ACC112 (cell line): Measurements from ENCODE around the gene LIN37.
"Not testable (repeated sequence)": the region's sequence is repeated elsewhere in the genome, so short reads cannot be mapped to it uniquely, and the experiment has no call there.

ENCODE experiments used
- H2AFZ ChIP-seq: fragments of 200-600 bp; sonication (generic); one replicate; pipeline ENCODE4 v1.6.0; 2017; ENCODE audit warnings: antibody characterized with exemption, low read length; ENCODE audit not compliant: unreplicated experiment
- H3K27ac ChIP-seq: fragments of 200-600 bp; sonication (generic); 2 replicates; pipeline ENCODE4 v1.5.1; 2014; ENCODE audit warnings: low read depth, mild to moderate bottlenecking, antibody characterized with exemption, low read length, moderate library complexity
- H3K27me3 ChIP-seq: fragments of 200-600 bp; sonication (generic); 2 replicates; pipeline ENCODE4 v1.6.1; 2014; ENCODE audit warnings: mild to moderate bottlenecking, antibody characterized with exemption, low read length, moderate library complexity, mixed read lengths; ENCODE audit not compliant: insufficient read depth
- H3K36me3 ChIP-seq: fragments of 200-600 bp; sonication (generic); 2 replicates; pipeline ENCODE4 v1.6.1; 2016; ENCODE audit warnings: mild to moderate bottlenecking, antibody characterized with exemption, low read length, moderate library complexity, mixed read lengths; ENCODE audit not compliant: insufficient read depth
- H3K4me1 ChIP-seq: fragments of 200-600 bp; sonication (generic); one replicate; pipeline ENCODE4 v1.6.1; 2016; ENCODE audit warnings: low read length, mixed read lengths; ENCODE audit not compliant: insufficient read depth, unreplicated experiment, control insufficient read depth
- H3K4me3 ChIP-seq: fragments of 200-600 bp; sonication (generic); 2 replicates; pipeline ENCODE4 v1.5.1; 2014; ENCODE audit warnings: mild to moderate bottlenecking, low read depth, low read length
- H3K79me2 ChIP-seq: fragments of 200-600 bp; sonication (generic); one replicate; pipeline ENCODE4 v1.6.0; 2016; ENCODE audit warnings: low read length; ENCODE audit not compliant: control insufficient read depth, unreplicated experiment, insufficient read depth

LIN37 gene

GRCh38 chr19:35767288-35768081 lies 19.1 kb downstream of the LIN37 start:
- no peaks in the 10 kb centered on the region for H3K36me3 ChIP-seq
- no peak overlapping the region for H3K27ac ChIP-seq
- no peaks in the 10 kb centered on the region for H3K79me2 ChIP-seq

GRCh38 chr19:35768082-35768421 lies 19.7 kb downstream of the LIN37 start:
- Histone ChIP-seq H3K4me3 (no peak overlapping the region), H3K27ac (no peak overlapping the region), H3K4me1 (no peaks in the 10 kb centered on the region), H3K36me3 (no peaks in the 10 kb centered on the region), H2AFZ (no peak overlapping the region), H3K79me2 (no peaks in the 10 kb centered on the region), H3K27me3 (no peaks in the 10 kb centered on the region)

More at GRCh38 chr19:35767288-35768081, 19.1 kb downstream of the LIN37 start:
- H3K4me1 ChIP-seq: no peaks in the 10 kb centered on the region
- no peak overlapping the region for H3K4me3 ChIP-seq
- H3K27me3 ChIP-seq: no peaks in the 10 kb centered on the region
- H2AFZ ChIP-seq: no peak overlapping the region

- not testable (repeated sequence) for H3K27ac ChIP-seq, H3K36me3 ChIP-seq, H3K4me1 ChIP-seq, H3K27me3 ChIP-seq, H3K79me2 ChIP-seq, H2AFZ ChIP-seq, H3K4me3 ChIP-seq
These were observed 24.0 kb downstream of the LIN37 start for GRCh38 chr19:35772362-35772761.

GRCh38 chr19:35773020-35773806 lies 24.8 kb downstream of the LIN37 start:
- H3K79me2 ChIP-seq: no peaks in the 10 kb centered on the region

GRCh38 chr19:35774274-35775045 lies 26.1 kb downstream of the LIN37 start:
- H3K27ac ChIP-seq: no peak overlapping the region
- peak overlapping the region; percentile 77; the same call in 1 of the 2 replicates for H3K4me3 ChIP-seq
- no peaks in the 10 kb centered on the region for H3K4me1 ChIP-seq
- H2AFZ ChIP-seq: no peak overlapping the region
- no peaks in the 10 kb centered on the region for H3K36me3 ChIP-seq
- no peaks in the 10 kb centered on the region for H3K79me2 ChIP-seq
- no peaks in the 10 kb centered on the region for H3K27me3 ChIP-seq

More at GRCh38 chr19:35773020-35773806, 24.8 kb downstream of the LIN37 start:
- Histone ChIP-seq H3K27ac (no peak overlapping the region), H3K4me3 (no peak overlapping the region), H3K27me3 (no peaks in the 10 kb centered on the region), H2AFZ (no peak overlapping the region), H3K36me3 (no peaks in the 10 kb centered on the region), H3K4me1 (no peaks in the 10 kb centered on the region)

GRCh38 chr19:35775046-35775297 lies 26.6 kb downstream of the LIN37 start:
- H3K4me3 ChIP-seq: peak overlapping the region; percentile 77; the same call in 1 of the 2 replicates
- H3K79me2 ChIP-seq: no peaks in the 10 kb centered on the region
- H3K4me1 ChIP-seq: no peaks in the 10 kb centered on the region
- no peak overlapping the region for H3K27ac ChIP-seq
- no peaks in the 10 kb centered on the region for H3K27me3 ChIP-seq
- H3K36me3 ChIP-seq: no peaks in the 10 kb centered on the region
- H2AFZ ChIP-seq: no peak overlapping the region

- no peaks in the 10 kb centered on the region for H3K79me2 ChIP-seq
- H3K36me3 ChIP-seq: no peaks in the 10 kb centered on the region
- H3K27me3 ChIP-seq: no peaks in the 10 kb centered on the region
- H3K4me1 ChIP-seq: no peaks in the 10 kb centered on the region
- no peak within 1 kb of the TSS for H3K27ac ChIP-seq
- peak within 1 kb of the TSS; percentile 77 for H3K4me3 ChIP-seq
- no peak within 1 kb of the TSS for H2AFZ ChIP-seq
These were observed 27.1 kb downstream of the LIN37 start, which contains the start of gene ARHGAP33 for GRCh38 chr19:35775298-35776101. Gene ARHGAP33 (plus strand): TSS chr19:35775564. CDS start chr19:35775659, 95 bp downstream.

- H3K36me3 ChIP-seq: no peaks in the 10 kb centered on the region
- H3K27ac ChIP-seq: no peak overlapping the region
- no peaks in the 10 kb centered on the region for H3K79me2 ChIP-seq
- no peaks in the 10 kb centered on the region for H3K4me1 ChIP-seq
- no peaks in the 10 kb centered on the region for H3K27me3 ChIP-seq
- H3K4me3 ChIP-seq: peak overlapping the region; percentile 77
- no peak overlapping the region for H2AFZ ChIP-seq
These were observed 27.9 kb downstream of the LIN37 start for GRCh38 chr19:35776102-35776788.

GRCh38 chr19:35777086-35777841 lies 28.9 kb downstream of the LIN37 start:
- no peaks in the 10 kb centered on the region for H3K36me3 ChIP-seq
- H3K4me1 ChIP-seq: no peaks in the 10 kb centered on the region
- no peak overlapping the region for H3K4me3 ChIP-seq
- no peak overlapping the region for H3K27ac ChIP-seq
- H2AFZ ChIP-seq: no peak overlapping the region
- H3K79me2 ChIP-seq: no peaks in the 10 kb centered on the region
- H3K27me3 ChIP-seq: no peaks in the 10 kb centered on the region
